Measurements from ENCODE around the gene SCAPER.
A peak's percentile ranks its signal among the peaks of the same experiment; 100 is the strongest.

GRCh38 chr15:76311100-76311953 lies 593.8 kb downstream of the SCAPER start, which contains the start of gene ETFA:
- TF ChIP-seq CTCF (IDR thresholded peaks at IDR 0.05) (no peak), POLR2A (IDR thresholded peaks at IDR 0.05) (peak in 2 of 4 donors; percentile 50 to 63), POLR2AphosphoS5 (IDR thresholded peaks at IDR 0.05) (peak; percentile 89 to 98 (median 97)), EP300 (IDR thresholded peaks at IDR 0.05) (no peak)
